ENCODE results near the gene KCNG4.

The KCNG4 gene, protein sequence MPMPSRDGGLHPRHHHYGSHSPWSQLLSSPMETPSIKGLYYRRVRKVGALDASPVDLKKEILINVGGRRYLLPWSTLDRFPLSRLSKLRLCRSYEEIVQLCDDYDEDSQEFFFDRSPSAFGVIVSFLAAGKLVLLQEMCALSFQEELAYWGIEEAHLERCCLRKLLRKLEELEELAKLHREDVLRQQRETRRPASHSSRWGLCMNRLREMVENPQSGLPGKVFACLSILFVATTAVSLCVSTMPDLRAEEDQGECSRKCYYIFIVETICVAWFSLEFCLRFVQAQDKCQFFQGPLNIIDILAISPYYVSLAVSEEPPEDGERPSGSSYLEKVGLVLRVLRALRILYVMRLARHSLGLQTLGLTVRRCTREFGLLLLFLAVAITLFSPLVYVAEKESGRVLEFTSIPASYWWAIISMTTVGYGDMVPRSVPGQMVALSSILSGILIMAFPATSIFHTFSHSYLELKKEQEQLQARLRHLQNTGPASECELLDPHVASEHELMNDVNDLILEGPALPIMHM

DNA sequence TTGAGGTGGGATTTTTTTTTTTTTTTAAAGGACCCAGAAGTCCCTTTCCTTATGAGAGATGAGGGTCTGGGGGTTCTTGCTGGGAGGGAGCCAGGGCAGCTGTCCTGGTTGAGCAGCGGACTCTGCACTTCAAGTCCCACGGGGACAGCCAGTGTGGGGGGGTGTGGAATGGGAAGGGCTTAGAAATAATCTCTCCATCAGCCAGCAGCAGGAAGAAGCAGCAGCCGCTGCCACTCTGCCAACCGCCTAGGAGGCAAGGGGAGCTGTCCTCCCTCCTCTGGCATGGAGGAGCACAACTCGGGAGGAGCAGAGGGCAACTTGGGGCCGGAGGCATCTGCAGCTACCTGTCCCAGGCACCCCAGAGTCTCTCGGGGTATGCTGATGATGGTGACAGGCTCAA, at the start of gene KCNG4:
TSS of gene KCNG4 (minus strand) at position 104 of the 400 bp plus-strand sequence. CDS start 2,527 bp downstream, outside the sequence.
- peak; percentile 77 for DNase-seq (ENCODE audit: low spot score)

DNA sequence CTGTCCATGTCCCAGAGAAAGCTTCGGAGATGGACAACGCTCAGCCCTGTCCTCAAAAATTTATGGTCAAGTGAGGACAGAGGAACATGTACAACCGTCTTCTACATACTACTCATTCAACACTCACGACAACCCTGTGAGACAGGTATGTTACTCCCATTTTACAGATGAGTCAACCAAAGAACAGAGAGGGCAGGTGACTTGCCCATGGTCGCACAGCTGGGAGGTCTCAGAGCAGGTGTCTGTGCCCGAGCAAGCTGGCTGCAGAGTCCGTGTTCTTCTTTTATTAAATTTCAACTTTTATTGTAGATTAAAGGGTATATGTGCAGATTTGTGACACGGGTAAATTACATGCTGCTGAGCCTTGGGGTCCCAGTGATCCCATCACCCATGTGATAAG, 49.1 kb upstream of the KCNG4 start:
- no peak for DNase-seq (ENCODE audit: low spot score)

DNA sequence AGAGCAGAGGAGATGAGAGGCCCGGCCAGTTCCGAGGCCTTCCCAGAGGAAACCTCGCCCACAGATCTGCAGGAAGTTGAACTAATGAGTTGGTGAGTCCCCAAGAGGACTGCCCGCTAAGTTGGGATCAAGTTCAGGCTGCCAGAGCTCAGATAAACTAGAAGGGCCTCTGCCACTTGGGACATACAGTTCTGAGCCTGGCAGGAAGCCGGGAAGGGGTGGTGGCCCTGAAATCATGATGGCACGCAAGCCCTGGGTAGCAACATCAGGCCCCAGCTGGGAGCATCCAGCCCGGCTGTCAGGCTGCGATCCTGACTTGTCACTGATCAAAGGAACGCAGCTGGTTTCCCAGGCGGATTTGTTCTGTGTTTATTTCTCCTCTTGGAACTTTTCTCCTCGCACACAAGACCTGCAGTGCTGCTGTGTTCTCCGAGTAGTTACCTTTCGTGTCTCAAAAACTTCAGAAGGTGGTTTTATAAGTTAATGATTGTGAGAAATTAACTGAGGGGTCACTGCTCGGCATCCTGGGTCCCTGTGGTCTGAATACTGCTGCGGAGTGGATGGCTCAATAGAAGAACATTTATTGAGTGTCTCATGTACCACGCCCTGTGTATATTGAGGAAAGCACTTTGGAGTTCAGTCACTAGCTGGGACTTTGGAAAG, 46.9 kb upstream of the KCNG4 start:
- peak; percentile 69 for DNase-seq (ENCODE audit: low spot score)

DNA sequence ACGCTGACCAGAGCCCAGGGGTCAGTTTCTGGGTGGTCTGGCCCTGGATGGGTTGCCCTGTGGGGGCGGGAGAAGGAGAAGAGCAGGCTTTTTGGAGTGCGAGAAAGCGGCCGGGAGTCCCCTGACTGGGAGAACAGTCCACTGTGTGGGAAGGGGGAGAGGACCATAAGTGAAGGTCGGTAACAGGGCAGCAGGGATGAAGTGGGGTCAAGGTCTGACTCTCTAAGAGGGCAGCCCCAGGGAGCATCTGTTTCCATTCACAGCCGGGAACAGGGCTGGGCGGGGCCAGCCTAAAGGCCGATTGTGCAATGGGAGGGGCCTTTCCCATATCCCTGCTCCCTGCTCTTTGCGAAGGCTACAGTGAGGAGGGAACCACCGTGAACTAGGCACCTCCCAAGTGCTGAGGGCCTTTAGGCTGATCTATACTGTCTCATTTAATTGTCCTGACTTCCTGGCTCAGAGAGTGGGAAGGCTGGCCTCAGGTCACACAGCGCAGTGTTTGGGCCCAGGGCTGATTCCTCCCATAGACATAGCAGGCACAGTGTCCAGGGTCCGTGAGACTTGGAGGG, 44.4 kb upstream of the KCNG4 start:
- peak; percentile 56 for DNase-seq (ENCODE audit: low spot score)

DNA sequence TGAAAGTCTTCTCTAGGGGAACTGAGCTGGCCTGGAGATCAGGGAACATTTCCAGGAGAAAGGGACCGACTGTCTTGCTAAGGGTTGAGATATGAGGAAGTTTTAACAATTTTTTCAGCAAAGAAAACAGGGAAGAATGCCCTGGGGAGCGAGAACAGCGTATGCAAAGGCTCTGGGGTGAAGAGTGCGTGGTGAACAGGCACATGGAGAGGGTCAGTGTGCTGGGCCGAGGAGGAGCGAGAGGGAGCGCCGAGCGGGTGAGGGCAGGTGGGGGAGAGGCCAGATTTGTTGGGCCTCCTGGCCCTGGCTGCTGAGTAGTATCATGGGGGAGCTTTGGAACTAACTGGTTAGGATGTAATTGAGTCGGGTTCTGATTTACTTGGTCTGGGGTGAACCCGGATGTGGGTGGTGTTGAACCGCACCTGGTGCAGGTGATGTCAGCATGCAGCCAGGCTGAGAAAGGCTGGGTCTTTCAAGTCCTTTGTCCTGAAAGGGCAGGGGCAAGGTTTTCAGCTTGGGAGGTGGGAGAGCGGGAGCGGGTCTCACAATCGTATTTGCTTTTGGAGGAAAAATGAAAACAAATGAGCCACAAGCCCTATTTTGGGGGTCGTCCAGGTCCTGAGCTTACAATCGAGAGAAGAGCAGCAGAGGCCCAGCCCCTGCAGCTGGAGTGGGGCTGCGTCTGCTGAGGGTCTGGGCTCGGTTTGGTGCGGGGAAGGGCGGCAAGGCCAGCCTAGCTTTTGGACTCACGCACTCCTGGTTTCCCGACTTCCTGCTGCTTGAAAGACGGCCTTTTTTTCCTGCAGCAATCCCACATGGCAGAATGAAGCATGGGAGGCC, 43.7 kb upstream of the KCNG4 start:
- DNase-seq (ENCODE audit: low spot score): no peak

DNA sequence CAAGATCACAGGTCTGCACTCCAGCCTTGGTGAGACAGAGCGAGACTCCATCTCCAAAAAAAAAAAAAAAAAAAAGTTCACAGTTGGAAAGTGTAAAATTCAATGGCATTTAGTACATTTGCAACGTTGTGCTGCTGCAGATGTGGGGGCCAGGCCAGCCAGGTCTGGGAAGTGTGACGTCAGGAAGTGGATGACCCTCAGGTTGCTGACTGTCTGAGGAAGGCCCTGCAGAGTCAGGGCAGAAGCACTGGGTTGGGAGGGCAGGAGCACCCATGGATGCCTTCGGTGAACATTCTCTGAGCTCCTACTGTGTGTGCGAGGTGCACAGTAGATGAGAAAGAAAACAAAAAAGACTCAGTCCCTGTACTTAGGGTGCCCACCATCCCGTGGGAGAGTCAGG, 42.7 kb upstream of the KCNG4 start:
- no peak for DNase-seq (ENCODE audit: low spot score)

DNA sequence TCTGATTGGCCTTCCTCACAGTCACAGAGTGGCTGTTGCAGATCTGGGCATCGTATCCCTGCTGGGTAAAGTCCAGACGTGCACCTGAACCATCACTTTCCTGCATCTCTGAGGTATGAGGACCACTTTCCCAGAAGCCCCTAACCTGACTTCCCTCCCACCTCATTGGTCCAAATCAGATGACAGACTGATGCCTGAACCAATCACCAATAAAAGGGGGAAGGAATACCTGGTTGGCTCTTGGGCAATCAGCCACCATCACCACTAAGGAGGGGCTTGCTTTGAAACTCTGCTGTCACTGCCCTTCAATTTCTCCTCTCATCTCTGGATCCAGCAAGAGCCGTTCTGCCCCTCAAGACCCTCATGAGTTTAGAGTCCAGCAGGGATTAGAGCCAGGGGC, 41.3 kb upstream of the KCNG4 start:
- DNase-seq (ENCODE audit: low spot score): no peak

DNA sequence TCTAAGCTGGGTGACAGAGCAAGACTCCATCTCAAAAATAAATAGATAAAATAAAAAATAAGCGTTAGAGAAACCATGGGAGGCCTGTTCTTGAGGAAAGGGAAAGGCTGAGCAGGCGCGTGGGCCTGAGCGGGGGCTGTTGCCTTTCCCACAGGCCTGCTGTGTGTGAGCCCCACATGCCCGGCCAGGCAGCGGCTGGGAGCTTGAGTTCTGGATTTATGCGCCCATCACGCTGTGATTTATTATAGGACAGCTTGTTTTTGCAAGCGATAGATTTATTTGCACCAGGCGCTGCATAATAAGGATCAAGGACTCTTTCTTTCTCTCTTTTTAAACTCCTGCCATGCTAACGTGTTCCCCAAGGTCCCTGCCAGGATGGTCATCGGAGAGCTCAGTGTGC, 40.1 kb upstream of the KCNG4 start:
- no peak for DNase-seq (ENCODE audit: low spot score)

DNA sequence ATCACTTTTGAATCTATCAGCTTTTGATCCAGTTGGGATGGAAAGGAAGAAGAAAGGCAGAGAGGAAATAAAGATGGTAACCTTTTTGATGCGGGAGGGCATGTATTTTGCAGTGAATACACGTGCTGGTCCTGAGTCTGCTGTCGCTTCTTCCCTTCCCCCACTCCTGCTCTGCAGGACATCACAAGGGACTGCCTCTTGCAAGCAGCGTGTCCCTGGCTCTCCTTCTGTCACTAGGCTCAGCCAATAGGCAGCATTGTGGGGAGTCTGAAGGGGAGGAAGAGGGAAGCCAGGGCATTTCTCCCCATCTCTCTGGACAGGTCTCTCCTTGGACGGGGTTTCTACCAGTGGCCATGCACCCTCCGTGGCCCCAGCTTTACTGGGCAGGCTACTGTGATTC, 39.2 kb upstream of the KCNG4 start:
- no peak for DNase-seq (ENCODE audit: low spot score)

DNA sequence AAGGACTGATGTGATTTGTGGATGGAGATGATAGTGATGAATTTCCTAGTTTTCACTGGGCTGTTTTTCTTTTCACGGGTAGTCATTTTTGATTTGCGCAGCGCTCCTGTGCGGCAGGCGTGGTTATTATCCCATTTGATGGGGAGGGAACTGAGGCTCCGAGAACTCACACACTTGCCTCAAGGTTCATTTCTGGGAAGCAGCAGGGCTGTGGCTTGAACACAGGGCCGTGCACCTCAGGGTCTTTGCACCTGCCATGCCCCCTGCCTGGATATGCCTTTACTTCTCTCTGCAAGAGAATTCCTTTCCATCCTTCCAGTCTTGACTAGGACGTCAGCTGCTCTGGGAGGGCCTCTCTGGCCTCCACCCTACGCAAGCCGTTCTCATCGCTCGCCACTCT, 38.5 kb upstream of the KCNG4 start:
- no peak for DNase-seq (ENCODE audit: low spot score)

DNA sequence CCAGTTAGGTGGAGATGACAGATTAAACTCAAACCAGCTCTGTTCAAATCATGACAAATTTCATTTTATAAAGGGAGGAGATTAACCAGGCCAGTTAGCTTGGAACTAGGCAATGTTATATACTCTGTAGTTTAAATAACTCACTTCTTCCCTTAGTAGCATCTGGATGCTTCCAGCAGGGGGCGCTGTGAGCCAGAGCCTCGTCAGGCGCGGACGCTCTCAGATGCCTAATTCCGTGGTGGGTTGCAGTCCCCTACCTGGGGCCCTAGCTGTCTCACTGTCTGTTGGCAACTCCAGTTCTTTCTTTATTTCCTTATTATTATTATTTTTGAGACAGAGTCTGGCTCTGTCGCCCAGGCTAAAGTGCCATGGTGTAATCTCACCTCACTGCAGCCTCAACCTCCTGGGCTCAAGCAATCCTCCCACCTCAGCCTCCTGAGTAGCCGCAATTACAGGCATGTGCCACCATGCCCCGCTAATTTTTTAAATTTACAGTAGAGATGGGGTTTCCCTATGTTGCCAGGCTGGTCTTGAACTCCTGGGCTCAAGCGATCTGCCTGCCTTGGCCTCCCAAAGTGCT, 37.5 kb upstream of the KCNG4 start:
- peak; percentile 71 for DNase-seq (ENCODE audit: low spot score)

DNA sequence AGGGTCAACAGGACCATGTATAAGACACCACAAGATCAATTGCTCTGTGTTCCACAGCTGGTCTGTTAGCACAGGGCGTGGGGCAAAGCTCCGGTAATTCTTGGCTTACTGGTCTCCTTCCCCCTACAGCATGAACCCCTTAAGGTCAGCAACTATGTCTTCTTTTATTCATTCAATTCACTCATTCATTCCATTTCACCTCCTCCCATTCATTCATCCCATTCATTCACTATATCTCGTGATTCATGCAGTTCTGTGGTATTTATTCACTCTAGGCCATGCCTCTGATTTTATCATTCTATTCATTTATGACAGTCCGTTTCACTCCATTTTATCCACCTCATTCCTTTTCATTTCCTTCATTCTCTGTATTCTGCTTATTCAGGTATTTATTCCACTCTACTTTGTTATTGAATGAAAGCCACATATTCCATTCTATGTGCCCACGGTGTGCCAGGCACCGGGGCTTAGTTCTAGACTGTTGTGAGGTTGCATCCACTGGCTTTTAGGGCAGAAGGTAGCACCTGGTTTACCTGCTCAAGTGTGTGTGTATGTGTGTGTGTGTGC, 35.9 kb upstream of the KCNG4 start:
- DNase-seq (ENCODE audit: low spot score): no peak

DNA sequence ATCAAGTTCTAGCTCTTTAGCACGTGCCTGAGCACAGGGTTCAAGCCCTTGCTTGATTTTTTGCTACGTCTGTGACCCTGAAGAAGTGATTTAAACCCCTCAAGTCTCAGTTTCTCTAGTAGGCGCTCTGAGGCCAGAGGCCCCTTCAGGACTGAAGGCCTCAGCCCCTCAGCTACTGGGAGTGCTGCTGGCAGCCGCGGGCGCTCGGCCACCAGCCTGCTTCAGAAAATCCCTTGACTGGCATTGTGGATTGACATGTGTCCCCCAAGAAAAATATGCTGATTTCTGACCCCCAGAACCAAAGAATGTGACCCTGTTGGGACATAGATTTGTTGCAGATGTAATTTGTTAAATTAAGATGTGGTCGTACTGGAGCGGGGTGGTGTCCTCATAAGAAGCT, 34.7 kb upstream of the KCNG4 start:
- no peak for DNase-seq (ENCODE audit: low spot score)

DNA sequence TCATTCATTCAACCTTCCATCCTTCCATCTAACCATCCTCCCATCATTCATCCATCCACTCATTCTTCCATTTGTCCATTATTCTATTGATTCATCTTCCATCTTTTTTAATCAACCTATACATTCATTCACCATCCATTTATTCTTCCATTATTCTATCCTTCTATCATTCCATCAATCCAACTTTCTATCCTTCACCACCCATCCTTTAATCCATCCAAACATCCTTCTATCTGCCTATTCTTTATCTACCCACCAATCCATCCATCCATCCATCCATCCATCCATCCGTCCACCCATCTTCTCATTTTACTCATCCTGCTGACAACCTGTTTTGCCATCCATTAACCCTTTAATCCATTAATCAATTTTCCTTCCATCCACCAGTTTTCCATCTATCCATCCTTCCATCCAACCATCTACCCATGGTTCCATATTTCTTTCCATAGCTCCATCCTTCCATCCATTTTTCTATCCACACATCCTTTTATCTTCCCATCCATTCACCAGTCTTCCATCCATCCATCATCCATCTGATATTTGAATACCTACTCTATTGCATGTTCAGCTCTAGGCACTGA, 33.0 kb upstream of the KCNG4 start:
- no peak for DNase-seq (ENCODE audit: low spot score)

DNA sequence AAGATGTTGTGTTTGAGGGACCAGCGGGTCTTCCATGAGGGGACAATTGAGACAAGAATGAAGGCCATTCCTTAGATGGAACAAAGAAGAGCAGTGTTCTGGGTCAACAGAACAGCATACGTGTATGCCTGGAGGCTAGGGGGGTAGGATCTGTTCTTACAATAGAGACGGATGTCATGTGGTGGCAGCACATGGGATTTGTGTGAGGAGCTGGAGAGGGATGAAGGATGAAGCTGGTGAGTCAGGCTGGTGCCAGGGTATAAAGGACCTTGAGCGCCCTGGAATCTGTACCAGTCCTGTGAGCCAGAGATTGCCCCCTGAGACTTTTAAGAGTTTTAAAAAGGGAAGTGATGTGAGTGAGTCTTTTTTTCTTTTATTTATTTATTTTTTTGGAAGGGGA, 32.1 kb upstream of the KCNG4 start:
- DNase-seq (ENCODE audit: low spot score): peak; percentile 71

DNA sequence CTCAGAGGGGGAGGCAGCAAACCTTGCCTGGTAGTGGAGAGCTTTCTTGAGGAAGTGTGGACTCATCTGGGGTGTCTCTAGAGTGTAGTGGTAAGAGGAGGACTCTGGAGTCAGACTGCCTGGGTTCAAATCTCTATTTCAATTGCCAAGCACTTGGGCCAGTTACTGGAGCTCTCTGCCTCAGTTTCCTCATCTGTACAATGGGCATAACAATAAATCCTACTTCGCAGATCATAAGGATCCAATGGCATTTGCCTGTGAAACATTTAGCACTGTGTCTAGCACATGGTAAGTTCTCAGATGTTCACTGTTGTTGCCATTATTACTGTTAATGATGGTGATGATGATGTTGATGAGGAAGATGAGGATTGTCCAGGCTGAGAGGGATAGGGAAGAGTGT, 31.2 kb upstream of the KCNG4 start:
- DNase-seq (ENCODE audit: low spot score): no peak

DNA sequence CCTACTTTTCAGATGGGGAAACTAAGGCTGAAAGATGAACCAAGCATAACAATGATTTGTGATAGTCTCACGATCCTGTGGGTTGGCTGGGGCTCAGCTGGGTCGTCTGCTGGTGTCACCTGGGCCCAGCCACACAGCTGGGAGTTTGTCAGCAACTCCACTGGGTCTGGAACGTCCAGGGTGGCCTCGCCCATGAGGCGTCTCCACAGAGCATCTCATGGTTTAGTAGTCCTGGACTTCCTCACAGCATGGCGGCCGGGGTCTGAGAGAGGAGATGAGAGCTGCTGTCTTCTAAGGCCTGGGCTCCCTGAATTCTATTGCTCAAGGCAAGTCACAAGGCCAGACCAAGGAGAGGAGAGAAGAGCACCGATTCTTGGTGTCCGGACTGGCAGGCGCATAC, 30.7 kb upstream of the KCNG4 start:
- no peak for DNase-seq (ENCODE audit: low spot score)

DNA sequence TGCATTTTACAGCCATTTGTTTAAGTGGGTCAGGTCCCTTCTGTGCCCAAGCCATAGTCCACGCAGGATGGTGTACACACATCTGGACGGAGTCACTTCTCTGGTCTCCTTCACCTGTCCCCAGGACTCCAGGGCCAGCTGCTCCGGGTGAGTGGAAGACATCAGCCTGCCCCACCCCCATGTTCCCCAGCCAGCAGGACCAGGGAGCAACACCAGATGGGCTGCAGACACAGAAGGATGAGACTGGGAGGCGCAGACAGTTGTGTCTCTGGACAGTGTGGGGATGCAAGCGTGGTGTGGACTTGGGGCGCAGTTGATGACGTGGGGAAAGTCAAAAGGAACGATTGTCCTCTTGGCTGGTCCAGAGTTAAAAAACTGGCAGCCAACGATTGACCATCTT, 30.3 kb upstream of the KCNG4 start:
- no peak for DNase-seq (ENCODE audit: low spot score)

DNA sequence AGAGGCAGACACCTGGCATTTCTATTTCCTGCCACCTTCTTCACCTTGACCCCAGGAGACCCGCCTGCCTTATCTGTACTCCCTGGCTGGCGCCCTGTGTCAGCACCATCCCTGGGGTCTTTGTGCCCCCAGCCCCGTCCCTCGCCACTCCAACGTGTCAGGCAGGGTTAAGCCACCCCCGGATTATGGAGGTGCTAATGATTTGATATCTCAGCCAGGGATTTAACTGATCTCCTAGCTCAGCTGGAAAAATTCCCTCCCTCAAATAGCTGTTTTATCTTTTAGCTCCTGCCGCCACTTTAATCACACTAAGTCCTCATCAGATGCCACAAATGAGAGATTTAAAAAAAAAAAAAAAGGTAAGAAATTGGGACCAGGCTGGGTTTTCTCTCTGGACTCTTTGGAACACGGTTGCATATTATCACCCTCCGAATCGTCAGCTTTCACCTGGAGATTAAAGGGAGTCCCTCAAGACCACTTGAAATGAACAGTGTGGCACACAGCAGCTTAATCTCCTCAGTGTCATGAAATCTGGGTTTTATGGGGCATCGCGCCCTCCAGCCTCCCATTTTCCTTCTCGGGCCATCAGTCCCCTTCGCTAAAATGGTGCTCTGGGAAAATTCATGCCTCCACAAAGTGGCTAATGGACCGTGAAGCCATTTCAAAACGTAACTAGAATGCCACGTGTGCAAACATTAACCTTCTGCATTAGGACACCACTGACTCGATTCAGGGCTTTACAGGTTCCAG, 28.7 kb upstream of the KCNG4 start:
- DNase-seq (ENCODE audit: low spot score): peak; percentile 73

DNA sequence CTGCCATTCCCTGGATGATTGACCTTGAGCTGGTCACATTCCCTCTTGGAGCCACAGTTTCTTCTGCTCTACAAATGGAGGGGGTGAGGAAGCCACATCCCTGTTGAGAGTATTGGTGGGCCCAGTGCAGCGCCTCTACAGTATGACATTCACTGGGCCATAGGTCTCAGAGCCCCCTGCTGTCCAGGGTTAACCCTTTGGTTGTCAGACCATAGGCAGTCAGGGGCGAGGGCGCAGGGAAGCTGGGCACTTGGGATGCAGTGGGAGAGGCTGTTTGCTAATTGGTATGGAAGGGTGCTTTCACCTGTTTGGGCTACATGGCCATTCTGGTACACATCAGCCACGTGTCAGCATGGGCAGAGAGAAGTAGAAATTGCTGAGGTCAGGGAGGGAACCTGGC, 27.6 kb upstream of the KCNG4 start:
- no peak for DNase-seq (ENCODE audit: low spot score)

Data from D341Med (cell line).